Measurements from ENCODE around the gene KRT2. TPM values are rescaled to one million over a fixed set of nuclear protein-coding genes. Genes with fewer than 3 reads are reported as not detected.

Gene KRT2
- total RNA-seq, 1 experiment from 2014 or later = not detected

- ChIA-PET CTCF (interaction anchor here (1.0 to 1.7 kb wide), 2 partner anchors 10 to 189 kb away, joined by 3 to 7 read pairs; no protein-coding TSS in a partner anchor), POLR2A (no interaction called here)
- no peak for DNase-seq (ENCODE audit: low spot score)
- no peak for ATAC-seq
- no peak overlapping the region for H3K27ac Mint-ChIP-seq
- H3K36me3 Mint-ChIP-seq = no peaks in the 10 kb centered on the region
- TF ChIP-seq SOX15 (CRISPR knock-in tag; IDR thresholded peaks at IDR 0.05) (no peak), OVOL2 (CRISPR knock-in tag; IDR thresholded peaks at IDR 0.05; ENCODE audit: borderline replicate concordance) (no peak), ZNF263 (CRISPR knock-in tag; IDR thresholded peaks at IDR 0.05; ENCODE audit: low read depth) (no peak), ESRRA (CRISPR knock-in tag; IDR thresholded peaks at IDR 0.05; ENCODE audit: borderline replicate concordance) (no peak), ATF1 (CRISPR knock-in tag; IDR thresholded peaks at IDR 0.05) (no peak), EMX1 (CRISPR knock-in tag; IDR thresholded peaks at IDR 0.05) (no peak), ZNF219 (CRISPR knock-in tag; IDR thresholded peaks at IDR 0.05; ENCODE audit: borderline replicate concordance) (no peak)
- H3K4me1 Mint-ChIP-seq = peaks cover 4% of the 10 kb centered on the region; the same call in 1 of the 2 replicates
- H3K27me3 Mint-ChIP-seq (ENCODE audit: low read depth) = peaks cover 13% of the 10 kb centered on the region; the same call in 1 of the 2 replicates
- H3K9me3 Mint-ChIP-seq = no peaks in the 10 kb centered on the region
- no peak overlapping the region for H3K4me3 Mint-ChIP-seq
These were observed 29.7 kb upstream of the KRT2 start for GRCh38 chr12:52681526-52682380.

- Mint-ChIP-seq H3K36me3 (no peaks in the 10 kb centered on the region), H3K4me1 (peaks cover 4% of the 10 kb centered on the region; the same call in 1 of the 2 replicates), H3K4me3 (no peak within 1 kb of the TSS), H3K27me3 (ENCODE audit: low read depth) (peaks cover 10% of the 10 kb centered on the region; the same call in 1 of the 2 replicates), H3K27ac (no peak within 1 kb of the TSS), H3K9me3 (no peaks in the 10 kb centered on the region)
- ChIA-PET POLR2A (interaction anchor here (0.8 kb wide), 1 partner anchor 369 kb away, joined by 3 read pairs; no protein-coding TSS in a partner anchor), CTCF (no interaction called here)
- DNase-seq (ENCODE audit: low spot score) (no peak), ATAC-seq (no peak)
- TF ChIP-seq ZBTB21 (CRISPR knock-in tag; IDR thresholded peaks at IDR 0.05; ENCODE audit: borderline replicate concordance) (no peak), E2F1 (CRISPR knock-in tag; IDR thresholded peaks at IDR 0.05) (no peak), ELF4 (CRISPR knock-in tag; IDR thresholded peaks at IDR 0.05; ENCODE audit: low read depth) (no peak), ZNF121 (CRISPR knock-in tag; IDR thresholded peaks at IDR 0.05) (no peak), EMX1 (CRISPR knock-in tag; IDR thresholded peaks at IDR 0.05) (no peak), FOXP1 (CRISPR knock-in tag; IDR thresholded peaks at IDR 0.05; ENCODE audit: borderline replicate concordance) (no peak)
These were observed 28.4 kb upstream of the KRT2 start, which contains the start of gene KRT1 for GRCh38 chr12:52680363-52680762. KRT1 (minus strand) TSS chr12:52680407; CDS start chr12:52680348, 59 bp downstream.

DNA sequence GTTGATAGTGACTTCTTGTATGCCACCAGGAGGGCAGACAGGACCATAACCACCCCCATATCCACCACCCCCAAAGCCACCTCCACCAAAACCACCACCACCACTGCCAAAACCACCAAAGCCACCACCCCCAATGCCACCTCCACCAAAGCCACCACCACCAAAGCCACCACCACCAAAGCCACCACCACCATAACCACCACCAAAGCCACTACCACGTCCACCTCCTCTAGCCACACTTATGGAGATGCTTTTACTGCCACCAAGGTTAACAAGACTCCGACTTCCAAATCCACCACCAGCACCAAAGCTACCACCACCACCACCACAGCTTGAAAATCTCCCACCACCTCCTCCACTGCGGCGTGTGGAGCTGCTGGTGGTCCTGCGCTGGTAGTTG, 27.9 kb upstream of the KRT2 start:
- H3K27me3 Mint-ChIP-seq (ENCODE audit: low read depth) = peaks cover 10% of the 10 kb centered on the region; the same call in 1 of the 2 replicates
- DNase-seq (ENCODE audit: low spot score) = no peak
- H3K4me3 Mint-ChIP-seq = no peak overlapping the region
- TF ChIP-seq FOXJ3 (CRISPR knock-in tag; IDR thresholded peaks at IDR 0.05; ENCODE audit: borderline replicate concordance) = no peak
- TF ChIP-seq ARID4B (CRISPR knock-in tag; IDR thresholded peaks at IDR 0.05; ENCODE audit: borderline replicate concordance) = no peak
- TF ChIP-seq, protein P1, sequence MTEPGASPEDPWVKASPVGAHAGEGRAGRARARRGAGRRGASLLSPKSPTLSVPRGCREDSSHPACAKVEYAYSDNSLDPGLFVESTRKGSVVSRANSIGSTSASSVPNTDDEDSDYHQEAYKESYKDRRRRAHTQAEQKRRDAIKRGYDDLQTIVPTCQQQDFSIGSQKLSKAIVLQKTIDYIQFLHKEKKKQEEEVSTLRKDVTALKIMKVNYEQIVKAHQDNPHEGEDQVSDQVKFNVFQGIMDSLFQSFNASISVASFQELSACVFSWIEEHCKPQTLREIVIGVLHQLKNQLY (CRISPR knock-in tag; IDR thresholded peaks at IDR 0.05) = no peak
- TF ChIP-seq, protein P2, sequence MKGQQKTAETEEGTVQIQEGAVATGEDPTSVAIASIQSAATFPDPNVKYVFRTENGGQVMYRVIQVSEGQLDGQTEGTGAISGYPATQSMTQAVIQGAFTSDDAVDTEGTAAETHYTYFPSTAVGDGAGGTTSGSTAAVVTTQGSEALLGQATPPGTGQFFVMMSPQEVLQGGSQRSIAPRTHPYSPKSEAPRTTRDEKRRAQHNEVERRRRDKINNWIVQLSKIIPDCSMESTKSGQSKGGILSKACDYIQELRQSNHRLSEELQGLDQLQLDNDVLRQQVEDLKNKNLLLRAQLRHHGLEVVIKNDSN (CRISPR knock-in tag; IDR thresholded peaks at IDR 0.05) = no peak
- TF ChIP-seq CREB1 (CRISPR knock-in tag; IDR thresholded peaks at IDR 0.05) = no peak
- no peak for TF ChIP-seq E2F1 (CRISPR knock-in tag; IDR thresholded peaks at IDR 0.05)
- TF ChIP-seq, protein P3, sequence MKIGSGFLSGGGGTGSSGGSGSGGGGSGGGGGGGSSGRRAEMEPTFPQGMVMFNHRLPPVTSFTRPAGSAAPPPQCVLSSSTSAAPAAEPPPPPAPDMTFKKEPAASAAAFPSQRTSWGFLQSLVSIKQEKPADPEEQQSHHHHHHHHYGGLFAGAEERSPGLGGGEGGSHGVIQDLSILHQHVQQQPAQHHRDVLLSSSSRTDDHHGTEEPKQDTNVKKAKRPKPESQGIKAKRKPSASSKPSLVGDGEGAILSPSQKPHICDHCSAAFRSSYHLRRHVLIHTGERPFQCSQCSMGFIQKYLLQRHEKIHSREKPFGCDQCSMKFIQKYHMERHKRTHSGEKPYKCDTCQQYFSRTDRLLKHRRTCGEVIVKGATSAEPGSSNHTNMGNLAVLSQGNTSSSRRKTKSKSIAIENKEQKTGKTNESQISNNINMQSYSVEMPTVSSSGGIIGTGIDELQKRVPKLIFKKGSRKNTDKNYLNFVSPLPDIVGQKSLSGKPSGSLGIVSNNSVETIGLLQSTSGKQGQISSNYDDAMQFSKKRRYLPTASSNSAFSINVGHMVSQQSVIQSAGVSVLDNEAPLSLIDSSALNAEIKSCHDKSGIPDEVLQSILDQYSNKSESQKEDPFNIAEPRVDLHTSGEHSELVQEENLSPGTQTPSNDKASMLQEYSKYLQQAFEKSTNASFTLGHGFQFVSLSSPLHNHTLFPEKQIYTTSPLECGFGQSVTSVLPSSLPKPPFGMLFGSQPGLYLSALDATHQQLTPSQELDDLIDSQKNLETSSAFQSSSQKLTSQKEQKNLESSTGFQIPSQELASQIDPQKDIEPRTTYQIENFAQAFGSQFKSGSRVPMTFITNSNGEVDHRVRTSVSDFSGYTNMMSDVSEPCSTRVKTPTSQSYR (CRISPR knock-in tag; IDR thresholded peaks at IDR 0.05) = no peak
- TF ChIP-seq ZNF423 (CRISPR knock-in tag; IDR thresholded peaks at IDR 0.05) = no peak
- TF ChIP-seq NFATC4 (CRISPR knock-in tag; IDR thresholded peaks at IDR 0.05) = no peak
- POLR2A ChIA-PET = no interaction called here
- no peak overlapping the region for H3K27ac Mint-ChIP-seq
- CTCF ChIA-PET = no interaction called here
- ATAC-seq = no peak
- H3K4me1 Mint-ChIP-seq = peaks cover 4% of the 10 kb centered on the region; the same call in 1 of the 2 replicates
- H3K36me3 Mint-ChIP-seq = no peaks in the 10 kb centered on the region
- H3K9me3 Mint-ChIP-seq = no peaks in the 10 kb centered on the region
